Activated naive CD4-positive, alpha-beta T cell treated with anti-CD3 and anti-CD28 coated beads for 36 hours (primary cell): ENCODE data around the gene VPS29. TPM values are rescaled to one million over a fixed set of nuclear protein-coding genes. Genes with fewer than 3 reads are reported as not detected.
A peak's percentile ranks its signal among the peaks of the same experiment; 100 is the strongest.
"Not testable (repeated sequence)": the region's sequence is repeated elsewhere in the genome, so short reads cannot be mapped to it uniquely, and the experiment has no call there.

Source experiments
- CTCF ChIA-PET: fragments of 350-600 bp; sonication (Branson Sonifier 250); formaldehyde crosslinking; loops from one replicate; lab custom pipeline; 2021; ENCODE audit warnings: antibody characterized with exemption; lab: Charles Lee
- DNase-seq: peaks from one replicate; pipeline ENCODE4 v3.0.0-alpha.2; 2020
- H3K27ac Mint-ChIP-seq: one replicate; pipeline ENCODE4 v1.8.0; 2021; ENCODE audit warnings: mild to moderate bottlenecking, mixed read lengths
- H3K27me3 Mint-ChIP-seq: one replicate; pipeline ENCODE4 v1.8.0; 2021; ENCODE audit warnings: low read depth, mixed read lengths
- H3K36me3 Mint-ChIP-seq: one replicate; pipeline ENCODE4 v1.8.0; 2021; ENCODE audit warnings: low read depth, mixed read lengths
- H3K4me1 Mint-ChIP-seq: one replicate; pipeline ENCODE4 v1.8.0; 2021; ENCODE audit warnings: low read depth, mixed read lengths
- H3K4me3 Mint-ChIP-seq: one replicate; pipeline ENCODE4 v1.8.0; 2021; ENCODE audit warnings: mild to moderate bottlenecking, moderate library complexity, mixed read lengths
- H3K9me3 Mint-ChIP-seq: one replicate; pipeline ENCODE4 v1.8.0; 2021; ENCODE audit warnings: mixed read lengths
- intact Hi-C: fragments of 100-400 bp; cut with micrococcal nuclease; formaldehyde crosslinking; loops from one replicate; pipeline ENCODE4 v1.15.1; 2023
- total RNA-seq, 2 experiments: library from RNA; stranded (reverse); gene quantifications; one replicate each; pipeline ENCODE4 v1.2.3, GENCODE V29; 2021

Gene VPS29
- 10 to 100 TPM; 76.6 to 81.8 TPM for total RNA-seq

- Mint-ChIP-seq H3K27me3 (no peaks in the 10 kb centered on the region), H3K9me3 (peaks cover 2% of the 10 kb centered on the region), H3K4me1 (peaks cover 32% of the 10 kb centered on the region), H3K36me3 (peaks cover 18% of the 10 kb centered on the region), H3K4me3 (peak within 1 kb of the TSS; percentile 94), H3K27ac (peak within 1 kb of the TSS; percentile 96)
- CTCF ChIA-PET = interaction anchor here (1.0 to 9.0 kb wide), 4 partner anchors 13 to 99 kb away, joined by 3 to 64 read pairs (median 5); partner anchors contain the start of genes ARPC3, FAM216A and GPN3
- peak; percentile 100 for DNase-seq
- intact Hi-C loops = loop anchor here (1.0 to 5.0 kb wide), 8 partner anchors 34 to 555 kb away; partner anchors contain the start of genes ANAPC7, ARPC3, FAM216A and GPN3
Observed at GRCh38 chr12:110501752-110502738, at the start of gene VPS29, which contains the start of gene RAD9B. Gene VPS29 (minus strand): TSS chr12:110502111. CDS start chr12:110502051, 60 bp downstream. Gene RAD9B (plus strand): TSS chr12:110502331. CDS start chr12:110502338, 7 bp downstream.

DNA sequence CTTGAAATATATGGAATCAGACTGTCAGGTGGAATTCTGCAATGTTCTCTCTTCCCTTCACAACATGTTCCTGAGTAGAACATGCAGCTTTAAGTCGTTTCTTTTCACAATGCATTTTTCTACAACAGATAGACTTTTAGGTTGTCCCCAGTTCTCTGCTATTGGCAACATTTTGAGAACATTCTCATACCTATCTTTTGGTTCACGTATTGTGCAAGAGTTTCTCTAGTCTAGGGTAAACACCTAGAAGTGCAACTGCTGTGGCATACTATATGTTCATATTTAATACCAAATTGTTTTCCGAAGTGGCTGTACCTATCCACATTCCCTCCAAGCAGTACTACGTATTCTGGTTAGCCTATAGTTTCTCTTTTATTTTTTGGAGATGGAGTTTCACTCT is 49.1 kb upstream of the VPS29 start:
- peaks cover 44% of the 10 kb centered on the region for H3K4me1 Mint-ChIP-seq
- peaks cover 24% of the 10 kb centered on the region for H3K36me3 Mint-ChIP-seq
- no peak overlapping the region for H3K4me3 Mint-ChIP-seq

GRCh38 chr12:110549716-110550115 is 47.8 kb upstream of the VPS29 start:
- no peak overlapping the region for H3K4me3 Mint-ChIP-seq
- DNase-seq = no peak
- CTCF ChIA-PET = interaction anchor here (0.6 to 7.6 kb wide), 4 partner anchors 16 to 55 kb away, joined by 3 to 126 read pairs (median 5); no protein-coding TSS in a partner anchor
- peaks cover 39% of the 10 kb centered on the region for H3K4me1 Mint-ChIP-seq
- intact Hi-C loops = loop anchor here (5.0 kb wide), 1 partner anchor 82 kb away; the partner anchor contains the start of genes FAM216A and GPN3
- no peak overlapping the region for H3K27ac Mint-ChIP-seq
- H3K9me3 Mint-ChIP-seq = no peaks in the 10 kb centered on the region
- H3K27me3 Mint-ChIP-seq = no peaks in the 10 kb centered on the region
- H3K36me3 Mint-ChIP-seq = peaks cover 30% of the 10 kb centered on the region

More for the DNA sequence above, 49.1 kb upstream of the VPS29 start:
- Mint-ChIP-seq H3K27me3 (no peaks in the 10 kb centered on the region), H3K9me3 (no peaks in the 10 kb centered on the region), H3K27ac (no peak overlapping the region)
- CTCF ChIA-PET = interaction anchor here (1.2 to 7.6 kb wide), 4 partner anchors 8 to 49 kb away, joined by 3 to 126 read pairs (median 6); no protein-coding TSS in a partner anchor
- DNase-seq = no peak
- intact Hi-C loops = loop anchor here (5.0 kb wide), 1 partner anchor 84 kb away; the partner anchor contains the start of genes FAM216A and GPN3

DNA sequence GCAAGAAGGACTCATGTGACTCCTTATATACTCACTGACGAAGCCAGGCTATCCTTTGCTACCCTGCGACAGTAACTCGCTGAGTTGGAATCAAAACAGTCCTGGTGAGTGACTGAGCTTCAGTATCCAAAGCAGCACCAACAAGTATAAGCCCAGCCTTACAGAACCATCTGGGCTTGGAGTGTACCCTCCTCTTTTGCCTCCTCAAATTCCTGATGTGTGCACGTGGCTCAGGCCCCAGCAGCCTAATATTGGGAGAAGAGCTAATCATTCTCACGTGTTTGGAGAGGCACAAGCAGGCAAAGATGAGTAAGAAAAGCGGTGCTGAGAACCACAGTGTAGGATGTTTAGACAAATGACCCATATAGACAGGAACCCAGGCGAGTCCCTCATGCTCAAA is 46.8 kb upstream of the VPS29 start:
- Mint-ChIP-seq H3K27me3 (no peaks in the 10 kb centered on the region), H3K4me3 (no peak overlapping the region), H3K4me1 (peaks cover 38% of the 10 kb centered on the region), H3K27ac (no peak overlapping the region), H3K36me3 (peaks cover 32% of the 10 kb centered on the region), H3K9me3 (no peaks in the 10 kb centered on the region)
- no peak for DNase-seq
- intact Hi-C loops = no loop called here
- CTCF ChIA-PET = interaction anchor here (1.6 to 7.6 kb wide), 3 partner anchors 36 to 56 kb away, joined by 5 to 126 read pairs (median 7); no protein-coding TSS in a partner anchor

GRCh38 chr12:110547090-110547489 is 45.2 kb upstream of the VPS29 start:
- CTCF ChIA-PET = interaction anchor here (1.1 kb wide), 1 partner anchor 18 kb away, joined by 3 read pairs; no protein-coding TSS in a partner anchor
- intact Hi-C loops = no loop called here
- Mint-ChIP-seq H3K9me3 (no peaks in the 10 kb centered on the region), H3K36me3 (peaks cover 43% of the 10 kb centered on the region), H3K4me3 (no peak overlapping the region), H3K27me3 (no peaks in the 10 kb centered on the region), H3K4me1 (peaks cover 46% of the 10 kb centered on the region), H3K27ac (no peak overlapping the region)
- DNase-seq = no peak

DNA sequence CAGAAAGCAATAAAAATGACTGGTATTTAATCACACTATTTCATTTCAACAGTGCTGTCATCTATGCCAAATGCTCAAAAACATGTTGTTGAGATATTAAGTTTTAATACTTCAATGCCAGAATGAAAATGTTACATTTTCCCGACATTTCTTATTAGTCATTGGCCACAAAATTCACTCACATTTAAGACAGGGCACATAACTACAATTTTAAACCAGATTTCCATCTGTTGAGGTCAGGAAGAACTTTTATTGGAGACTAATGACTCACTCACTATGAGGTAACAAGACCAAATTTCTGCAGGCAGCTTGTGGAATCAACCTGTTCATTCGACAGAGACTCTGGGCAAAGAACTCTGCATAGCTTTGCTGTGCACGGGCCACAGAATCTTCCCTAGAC is 44.4 kb upstream of the VPS29 start:
- H3K4me3 Mint-ChIP-seq = no peak overlapping the region
- DNase-seq = no peak
- H3K4me1 Mint-ChIP-seq = peaks cover 44% of the 10 kb centered on the region
- H3K9me3 Mint-ChIP-seq = no peaks in the 10 kb centered on the region
- H3K36me3 Mint-ChIP-seq = peaks cover 40% of the 10 kb centered on the region
- intact Hi-C loops = no loop called here
- H3K27me3 Mint-ChIP-seq = no peaks in the 10 kb centered on the region
- CTCF ChIA-PET = interaction anchor here (0.9 to 1.1 kb wide), 2 partner anchors 18 to 33 kb away, joined by 3 to 4 read pairs; no protein-coding TSS in a partner anchor
- no peak overlapping the region for H3K27ac Mint-ChIP-seq

DNA sequence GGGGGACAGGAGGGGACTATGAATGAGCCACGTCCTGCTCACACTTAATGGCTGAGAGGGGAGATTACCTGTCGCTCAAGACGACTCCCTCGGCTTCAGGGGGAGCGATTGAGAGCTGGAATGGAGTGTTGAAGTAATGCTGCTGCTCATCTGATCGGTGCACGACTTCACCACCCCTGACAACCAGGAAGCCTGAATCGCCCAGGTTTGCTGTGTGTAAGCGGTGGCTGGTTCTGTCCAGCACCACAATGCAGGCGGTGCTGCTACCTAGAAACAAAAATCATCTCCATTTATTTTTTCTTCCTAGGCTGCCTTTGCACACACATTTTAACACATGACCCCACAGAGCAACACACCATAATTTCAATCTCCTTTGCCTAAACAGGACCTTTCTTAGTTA is 43.9 kb upstream of the VPS29 start:
- H3K27ac Mint-ChIP-seq = peak overlapping the region; percentile 6
- H3K9me3 Mint-ChIP-seq = no peaks in the 10 kb centered on the region
- H3K4me3 Mint-ChIP-seq = no peak overlapping the region
- peaks cover 42% of the 10 kb centered on the region for H3K4me1 Mint-ChIP-seq
- CTCF ChIA-PET = interaction anchor here (0.9 to 1.1 kb wide), 3 partner anchors 17 to 56 kb away, joined by 3 to 4 read pairs (median 3); no protein-coding TSS in a partner anchor
- DNase-seq = no peak
- peaks cover 39% of the 10 kb centered on the region for H3K36me3 Mint-ChIP-seq
- no peaks in the 10 kb centered on the region for H3K27me3 Mint-ChIP-seq
- intact Hi-C loops = no loop called here

DNA sequence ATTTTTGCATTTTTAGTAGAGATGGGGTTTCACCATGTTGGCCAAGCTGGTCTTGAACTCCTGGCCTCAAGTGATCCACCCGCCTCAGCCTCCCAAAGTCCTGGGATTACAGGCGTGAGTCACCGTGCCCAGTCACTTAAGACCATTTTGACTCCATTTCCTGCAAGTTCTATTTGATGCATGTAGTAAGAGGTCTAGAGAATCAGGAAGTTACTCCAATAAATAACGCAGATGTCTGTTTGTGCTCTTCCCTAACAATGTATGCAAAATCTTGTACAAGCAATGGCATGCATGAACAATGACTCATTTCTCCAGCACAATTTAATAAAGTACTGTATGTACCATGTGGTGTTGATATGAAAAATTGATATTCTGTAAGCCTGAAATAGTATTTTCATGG is 43.3 kb upstream of the VPS29 start:
- H3K27me3 Mint-ChIP-seq, DNase-seq, H3K9me3 Mint-ChIP-seq, H3K4me3 Mint-ChIP-seq, intact Hi-C loops: not testable (repeated sequence)
- CTCF ChIA-PET = interaction anchor here (0.7 to 1.0 kb wide), 3 partner anchors 32 to 1495 kb away, joined by 3 to 4 read pairs (median 3); no protein-coding TSS in a partner anchor
- H3K27ac Mint-ChIP-seq = peak overlapping the region; percentile 6
- H3K36me3 Mint-ChIP-seq = peaks cover 37% of the 10 kb centered on the region
- peaks cover 38% of the 10 kb centered on the region for H3K4me1 Mint-ChIP-seq

DNA sequence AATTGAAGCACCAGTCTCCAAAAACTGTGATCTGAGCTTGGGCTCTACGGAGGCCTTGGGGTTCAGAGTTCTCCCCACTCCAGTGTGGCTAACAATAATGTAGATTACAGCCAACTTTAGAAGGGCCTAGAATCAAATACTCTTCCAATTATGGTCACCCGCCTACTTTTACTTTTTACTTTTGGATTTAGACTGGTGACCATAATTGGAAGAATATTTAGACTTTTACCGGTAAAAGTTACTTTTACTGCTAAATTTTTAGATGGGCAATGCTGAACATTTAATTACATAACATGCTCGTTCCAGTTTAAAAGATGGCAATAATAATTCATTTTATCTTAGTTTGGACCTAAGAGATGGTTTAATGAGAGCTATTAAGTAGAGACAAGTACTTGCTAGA is 42.1 kb upstream of the VPS29 start:
- peaks cover 40% of the 10 kb centered on the region for H3K4me1 Mint-ChIP-seq

DNA sequence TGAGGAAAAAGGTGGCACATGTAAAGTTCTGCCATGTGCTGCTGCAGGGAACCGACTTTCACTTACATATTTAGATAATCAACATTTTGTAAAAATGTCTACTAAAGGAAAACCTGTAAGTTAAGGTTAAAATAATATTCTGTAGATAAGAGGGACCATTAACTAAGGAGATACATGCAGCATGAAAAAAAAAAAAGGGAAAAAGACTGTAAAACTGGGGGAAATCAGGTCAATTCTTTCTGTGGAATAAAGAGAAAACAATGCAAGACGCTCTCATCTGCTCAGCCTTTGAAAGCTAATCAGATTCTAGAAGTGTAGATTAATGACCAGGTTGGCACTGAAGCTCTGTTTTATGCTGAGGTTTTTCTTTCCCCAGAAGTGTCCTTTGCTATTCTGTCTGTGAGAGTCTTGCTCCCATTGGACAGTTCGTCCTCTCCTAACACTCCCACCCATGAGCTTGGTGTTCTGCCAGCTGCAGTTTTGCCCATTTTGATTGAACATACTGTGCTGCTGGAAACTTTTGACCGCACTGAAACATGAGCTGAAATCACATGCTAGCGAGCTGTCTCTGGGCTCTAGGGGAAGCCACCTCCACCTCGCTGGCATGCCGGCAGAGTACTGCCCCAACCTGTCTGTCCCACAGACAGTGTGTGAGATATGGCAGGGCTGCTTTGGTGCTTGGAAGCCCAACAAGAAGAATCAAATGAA is 41.5 kb upstream of the VPS29 start:
- Mint-ChIP-seq H3K27ac (peak overlapping the region; percentile 48), H3K36me3 (peaks cover 45% of the 10 kb centered on the region), H3K4me1 (peaks cover 43% of the 10 kb centered on the region), H3K27me3 (no peaks in the 10 kb centered on the region), H3K9me3 (no peaks in the 10 kb centered on the region), H3K4me3 (no peak overlapping the region)
- DNase-seq = no peak
- CTCF ChIA-PET = interaction anchor here (1.0 to 1.6 kb wide), 4 partner anchors 8 to 61 kb away, joined by 3 to 8 read pairs (median 4); no protein-coding TSS in a partner anchor
- intact Hi-C loops = no loop called here

More for the DNA sequence above, 42.1 kb upstream of the VPS29 start:
- H3K4me3 Mint-ChIP-seq = no peak overlapping the region
- H3K27me3 Mint-ChIP-seq = no peaks in the 10 kb centered on the region
- CTCF ChIA-PET = interaction anchor here (1.0 to 1.6 kb wide), 3 partner anchors 51 to 61 kb away, joined by 3 to 8 read pairs (median 4); no protein-coding TSS in a partner anchor
- no peak for DNase-seq
- intact Hi-C loops = no loop called here
- no peaks in the 10 kb centered on the region for H3K9me3 Mint-ChIP-seq
- H3K27ac Mint-ChIP-seq = no peak overlapping the region
- H3K36me3 Mint-ChIP-seq = peaks cover 40% of the 10 kb centered on the region

- no peak overlapping the region for H3K27ac Mint-ChIP-seq
- H3K9me3 Mint-ChIP-seq = no peaks in the 10 kb centered on the region
- peaks cover 32% of the 10 kb centered on the region for H3K4me1 Mint-ChIP-seq
- no peak overlapping the region for H3K4me3 Mint-ChIP-seq
- no peak for DNase-seq
- H3K27me3 Mint-ChIP-seq = no peaks in the 10 kb centered on the region
- CTCF ChIA-PET = interaction anchor here (1.5 to 1.6 kb wide), 2 partner anchors 13 to 26 kb away, joined by 3 to 4 read pairs; no protein-coding TSS in a partner anchor
- peaks cover 51% of the 10 kb centered on the region for H3K36me3 Mint-ChIP-seq
- intact Hi-C loops = no loop called here
Observed at GRCh38 chr12:110540048-110540447, 38.1 kb upstream of the VPS29 start.
